HG03139 (cell line): ENCODE measurements around the gene CLCN5.

Experiments
- ATAC-seq: cut with Tn5 transposase; IDR thresholded peaks from one replicate; pipeline ENCODE4 v1.9.1; 2021; ENCODE audit not compliant: unreplicated experiment

The CLCN5 gene

GRCh38 chrX:49922291-49923241 lies at the start of gene CLCN5:
CLCN5 (plus strand) TSS chrX:49922596; CDS start chrX:49925299, 2,703 bp downstream.
- ATAC-seq = peak; percentile 95

GRCh38 chrX:49876750-49877149 lies 45.6 kb upstream of the CLCN5 start:
- ATAC-seq = no peak

GRCh38 chrX:49877397-49878101 lies 44.8 kb upstream of the CLCN5 start:
- no peak for ATAC-seq

- ATAC-seq = no peak
Measured at GRCh38 chrX:49878128-49878833, 44.1 kb upstream of the CLCN5 start.

GRCh38 chrX:49878834-49879655 lies 43.4 kb upstream of the CLCN5 start, which contains the start of gene USP27X:
USP27X (plus strand) TSS chrX:49879484; CDS start chrX:49880308, 824 bp downstream.
- ATAC-seq = peak; percentile 84

GRCh38 chrX:49879656-49880277 lies 42.6 kb upstream of the CLCN5 start:
- peak; percentile 18 for ATAC-seq

- ATAC-seq = no peak
Measured at GRCh38 chrX:49880668-49881067, 41.7 kb upstream of the CLCN5 start.

GRCh38 chrX:49884290-49884862 lies 38.0 kb upstream of the CLCN5 start:
- ATAC-seq = no peak

GRCh38 chrX:49892542-49892941 lies 29.9 kb upstream of the CLCN5 start:
- no peak for ATAC-seq

GRCh38 chrX:49896951-49897350 lies 25.4 kb upstream of the CLCN5 start:
- ATAC-seq = no peak

GRCh38 chrX:49901048-49901447 lies 21.3 kb upstream of the CLCN5 start:
- ATAC-seq = no peak

- ATAC-seq = no peak
Measured at GRCh38 chrX:49910344-49910743, 12.1 kb upstream of the CLCN5 start.

- no peak for ATAC-seq
Measured at GRCh38 chrX:49912086-49912485, 10.3 kb upstream of the CLCN5 start.

GRCh38 chrX:49912861-49913260 lies 9.5 kb upstream of the CLCN5 start:
- ATAC-seq = no peak

- ATAC-seq = no peak
Measured at GRCh38 chrX:49915361-49916222, 6.8 kb upstream of the CLCN5 start.

GRCh38 chrX:49919617-49920016 lies 2.8 kb upstream of the CLCN5 start:
- no peak for ATAC-seq

GRCh38 chrX:49921109-49921508 lies 1.3 kb upstream of the CLCN5 start:
- no peak for ATAC-seq

GRCh38 chrX:49925176-49925575 lies 2.8 kb downstream of the CLCN5 start:
- no peak for ATAC-seq

- ATAC-seq = no peak
Measured at GRCh38 chrX:49930039-49930438, 7.6 kb downstream of the CLCN5 start.
